DOHH2 (cell line): ENCODE measurements around the gene FIGNL1.

Source experiments
- H3F3A ChIP-seq: fragments of 200-600 bp; sonication (generic), shearing (Covaris generic); 2 replicates; pipeline ENCODE4 v1.6.0; 2016; ENCODE audit warnings: antibody characterized with exemption, mild to moderate bottlenecking; ENCODE audit not compliant: control insufficient read depth, insufficient read depth
- H3K27ac ChIP-seq: fragments of 200-600 bp; sonication (generic); 2 replicates; pipeline ENCODE4 v1.5.1; 2014; ENCODE audit warnings: low read depth, mild to moderate bottlenecking, low read length, moderate library complexity
- H3K27me3 ChIP-seq: fragments of 200-600 bp; sonication (generic); 2 replicates; pipeline ENCODE4 v1.6.1; 2014; ENCODE audit warnings: mild to moderate bottlenecking, low read length, mixed read lengths; ENCODE audit not compliant: control insufficient read depth
- H3K36me3 ChIP-seq: fragments of 200-600 bp; sonication (generic); 2 replicates; pipeline ENCODE4 v1.6.1; 2014; ENCODE audit warnings: mild to moderate bottlenecking, low read length, moderate library complexity, mixed read lengths; ENCODE audit not compliant: control insufficient read depth
- H3K4me1 ChIP-seq: fragments of 200-600 bp; sonication (generic); 2 replicates; pipeline ENCODE4 v1.6.1; 2014; ENCODE audit warnings: mild to moderate bottlenecking, low read length, mixed read lengths; ENCODE audit not compliant: control insufficient read depth
- H3K4me2 ChIP-seq: fragments of 200-600 bp; sonication (generic); 2 replicates; pipeline ENCODE4 v1.6.0; 2014; ENCODE audit warnings: mild to moderate bottlenecking, low read length, moderate library complexity
- H3K4me3 ChIP-seq: fragments of 200-600 bp; sonication (generic); 2 replicates; pipeline ENCODE4 v1.5.1; 2014; ENCODE audit warnings: mild to moderate bottlenecking, low read length, mixed read lengths
- H3K79me2 ChIP-seq: fragments of 200-600 bp; sonication (generic); 2 replicates; pipeline ENCODE4 v1.6.1; 2014; ENCODE audit warnings: mild to moderate bottlenecking, low read length, mixed read lengths; ENCODE audit not compliant: control insufficient read depth
- H3K9me2 ChIP-seq: fragments of 200-600 bp; sonication (generic); replicated peaks from 2 replicates; pipeline ENCODE4 v1.6.1; 2014; ENCODE audit warnings: mild to moderate bottlenecking, low read length, mixed read lengths; ENCODE audit not compliant: control insufficient read depth
- H3K9me3 ChIP-seq: fragments of 200-600 bp; sonication (generic); 2 replicates; pipeline ENCODE4 v1.6.1; 2014; ENCODE audit warnings: antibody characterized with exemption, low read length, mixed read lengths; ENCODE audit not compliant: control insufficient read depth, insufficient read depth
- H4K20me1 ChIP-seq: fragments of 200-600 bp; sonication (generic); 2 replicates; pipeline ENCODE4 v1.6.0; 2014; ENCODE audit warnings: low read depth, mild to moderate bottlenecking, antibody characterized with exemption, low read length, moderate library complexity; ENCODE audit not compliant: control insufficient read depth, insufficient read depth
- EZH2phosphoT487 ChIP-seq: fragments of 200-600 bp; sonication (generic); IDR thresholded peaks from 2 replicates; pipeline ENCODE4 v1.6.1; 2017; ENCODE audit warnings: borderline replicate concordance, mild to moderate bottlenecking, antibody characterized with exemption, low read length, moderate library complexity, mixed read lengths
- TF ChIP-seq, protein P1 (sequence below): fragments of 200-600 bp; sonication (generic); IDR thresholded peaks from one replicate; pipeline ENCODE4 v1.5.1; 2014; ENCODE audit warnings: antibody characterized with exemption, mild to moderate bottlenecking, low read depth, low read length; ENCODE audit not compliant: poor library complexity, severe bottlenecking

FIGNL1 gene

DNA sequence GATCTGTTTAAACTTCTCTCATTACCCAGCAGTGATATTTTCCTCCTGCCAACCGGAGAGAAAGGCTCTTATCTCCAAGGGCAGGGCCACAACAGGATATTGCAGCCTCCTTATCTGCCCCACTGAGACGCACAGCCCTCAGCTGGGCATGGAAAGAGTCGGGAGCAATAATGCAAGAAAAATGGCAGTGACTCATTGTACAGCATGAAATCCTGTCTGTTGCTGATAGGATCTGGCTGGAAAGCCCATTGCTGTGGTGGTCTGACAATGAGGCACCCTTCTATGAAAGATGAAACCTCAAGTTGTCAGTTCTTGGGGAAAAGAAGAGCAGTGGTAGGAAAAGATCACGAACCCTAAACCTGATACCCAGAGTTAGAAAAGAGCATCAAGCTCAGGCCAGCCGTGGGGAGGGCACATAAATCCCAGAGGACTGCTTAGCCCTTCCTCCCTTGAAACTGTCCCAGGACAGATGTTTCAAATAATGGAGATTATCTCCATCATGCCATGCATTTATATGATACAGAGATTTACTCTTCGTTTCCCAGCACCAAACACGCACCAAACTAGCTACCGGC lies 47.0 kb upstream of the FIGNL1 start:
- TF ChIP-seq EZH2phosphoT487, result no peak
- TF ChIP-seq, protein P1, sequence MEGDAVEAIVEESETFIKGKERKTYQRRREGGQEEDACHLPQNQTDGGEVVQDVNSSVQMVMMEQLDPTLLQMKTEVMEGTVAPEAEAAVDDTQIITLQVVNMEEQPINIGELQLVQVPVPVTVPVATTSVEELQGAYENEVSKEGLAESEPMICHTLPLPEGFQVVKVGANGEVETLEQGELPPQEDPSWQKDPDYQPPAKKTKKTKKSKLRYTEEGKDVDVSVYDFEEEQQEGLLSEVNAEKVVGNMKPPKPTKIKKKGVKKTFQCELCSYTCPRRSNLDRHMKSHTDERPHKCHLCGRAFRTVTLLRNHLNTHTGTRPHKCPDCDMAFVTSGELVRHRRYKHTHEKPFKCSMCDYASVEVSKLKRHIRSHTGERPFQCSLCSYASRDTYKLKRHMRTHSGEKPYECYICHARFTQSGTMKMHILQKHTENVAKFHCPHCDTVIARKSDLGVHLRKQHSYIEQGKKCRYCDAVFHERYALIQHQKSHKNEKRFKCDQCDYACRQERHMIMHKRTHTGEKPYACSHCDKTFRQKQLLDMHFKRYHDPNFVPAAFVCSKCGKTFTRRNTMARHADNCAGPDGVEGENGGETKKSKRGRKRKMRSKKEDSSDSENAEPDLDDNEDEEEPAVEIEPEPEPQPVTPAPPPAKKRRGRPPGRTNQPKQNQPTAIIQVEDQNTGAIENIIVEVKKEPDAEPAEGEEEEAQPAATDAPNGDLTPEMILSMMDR, result no peak
- H3K4me1 ChIP-seq, result no peaks in the 10 kb centered on the region
- H4K20me1 ChIP-seq, result no peaks in the 10 kb centered on the region
- no peaks in the 10 kb centered on the region for H3K79me2 ChIP-seq
- H3K9me2 ChIP-seq, result no peaks in the 10 kb centered on the region
- H3K4me3 ChIP-seq, result no peak overlapping the region
- H3K27me3 ChIP-seq, result peaks cover 29% of the 10 kb centered on the region
- H3K9me3 ChIP-seq, result no peaks in the 10 kb centered on the region
- H3K27ac ChIP-seq, result no peak overlapping the region
- H3K4me2 ChIP-seq, result no peak overlapping the region
- no peaks in the 10 kb centered on the region for H3F3A ChIP-seq
- no peaks in the 10 kb centered on the region for H3K36me3 ChIP-seq

DNA sequence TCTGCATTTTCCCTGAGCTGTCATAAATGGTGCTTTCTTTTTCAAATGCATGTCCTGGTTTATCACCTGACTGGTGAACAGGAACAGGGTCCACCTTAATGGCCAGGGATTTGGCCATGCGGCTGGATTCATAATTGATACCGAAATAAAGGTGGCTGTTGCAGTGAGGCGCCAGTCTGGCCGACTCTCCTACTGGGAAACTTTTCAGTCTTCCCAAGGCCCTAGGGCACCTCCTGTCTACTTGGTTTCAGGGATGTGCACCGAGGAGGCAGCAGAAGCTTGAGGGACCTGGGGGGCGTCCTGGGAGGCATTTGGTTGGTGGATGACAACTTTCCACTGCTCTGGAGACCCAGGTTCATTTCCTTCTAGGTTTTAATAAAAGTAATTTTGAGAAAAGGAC lies 46.4 kb upstream of the FIGNL1 start:
- Histone ChIP-seq H3F3A (no peaks in the 10 kb centered on the region), H3K9me2 (no peaks in the 10 kb centered on the region), H3K4me3 (no peak overlapping the region), H3K27ac (no peak overlapping the region), H4K20me1 (no peaks in the 10 kb centered on the region), H3K27me3 (peaks cover 29% of the 10 kb centered on the region), H3K36me3 (no peaks in the 10 kb centered on the region), H3K4me1 (no peaks in the 10 kb centered on the region), H3K9me3 (no peaks in the 10 kb centered on the region), H3K4me2 (no peak overlapping the region), H3K79me2 (no peaks in the 10 kb centered on the region)
- TF ChIP-seq, protein P1, result no peak
- no peak for TF ChIP-seq EZH2phosphoT487

DNA sequence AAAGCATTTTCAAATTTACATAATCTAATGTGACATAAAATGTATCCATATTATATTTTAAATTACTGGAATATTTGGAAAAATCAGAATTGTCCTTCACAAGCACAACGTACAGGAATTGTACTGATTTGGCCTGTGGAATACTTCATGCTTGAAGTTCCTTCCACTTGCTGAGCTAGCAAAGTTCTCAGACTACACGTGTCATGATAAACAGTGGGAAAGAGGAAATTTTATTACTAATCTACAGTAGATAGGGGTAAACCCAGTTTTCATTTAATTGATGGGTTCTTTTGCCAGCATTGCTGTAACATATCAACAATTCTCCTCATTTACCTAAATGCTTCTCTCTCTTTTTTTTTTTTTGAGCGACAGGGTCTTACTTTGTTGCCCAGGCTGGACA lies 45.6 kb upstream of the FIGNL1 start:
- no peak overlapping the region for H3K27ac ChIP-seq
- no peak for TF ChIP-seq EZH2phosphoT487
- TF ChIP-seq, protein P1, result no peak
- no peaks in the 10 kb centered on the region for H3F3A ChIP-seq
- H3K9me3 ChIP-seq, result no peaks in the 10 kb centered on the region
- no peaks in the 10 kb centered on the region for H3K4me1 ChIP-seq
- H3K9me2 ChIP-seq, result no peaks in the 10 kb centered on the region
- no peak overlapping the region for H3K4me2 ChIP-seq
- H3K36me3 ChIP-seq, result no peaks in the 10 kb centered on the region
- H3K79me2 ChIP-seq, result no peaks in the 10 kb centered on the region
- H3K4me3 ChIP-seq, result no peak overlapping the region
- H4K20me1 ChIP-seq, result no peaks in the 10 kb centered on the region
- H3K27me3 ChIP-seq, result peaks cover 29% of the 10 kb centered on the region
